A549 (cell line): ENCODE measurements around the gene KRTCAP2. TPM values are rescaled to one million over a fixed set of nuclear protein-coding genes. Genes with fewer than 3 reads are reported as not detected.

Experiments used
- ATAC-seq, 2 experiments: fragments of 200-7000 bp in 1 of 2; fragments of >200 bp in 1 of 2; cut with Nextera tagmentation in 1 of 2; cut with Tn5 transposase in 1 of 2; 3 replicates each; pipeline versions ENCODE4 v1.8.0 to v1.9.1; 2018 to 2020; ENCODE audit warnings: mild to moderate bottlenecking in 1 of 2, moderate library complexity in 1 of 2
- CTCF ChIA-PET: fragments of 300-600 bp; sonication (Branson Sonifier 250); formaldehyde crosslinking; extraction: SDS; loops from one replicate; lab custom pipeline; 2021; ENCODE audit warnings: antibody characterized with exemption, inconsistent platforms; lab: Yijun Ruan, JAX
- POLR2A ChIA-PET: fragments of 350-600 bp; formaldehyde crosslinking; extraction: SDS; loops from one replicate; lab custom pipeline; 2021; ENCODE audit warnings: antibody characterized with exemption, inconsistent platforms; lab: Yijun Ruan, JAX
- DNase-seq, 2 experiments: peaks; one replicate each; pipeline versions ENCODE4 v3.0.0 to v3.0.0-alpha.2; 2011 to 2016; ENCODE audit warnings: low read depth in 1 of 2, low spot score in 1 of 2
- FAIRE-seq: peaks from 2 replicates; lab custom pipeline; 2011; peaks lifted over from hg19 to GRCh38; lab: Jason Lieb, UNC
- H3K27ac ChIP-seq, 2 experiments: fragments of >200 bp; sonication (Bioruptor Twin); formaldehyde crosslinking; 3 replicates each; pipeline ENCODE4 v1.5.1; 2016 to 2017
- H3K4me1 ChIP-seq: fragments of >200 bp; sonication (Bioruptor Twin); formaldehyde crosslinking; 3 replicates; pipeline ENCODE4 v1.6.1; 2016
- H3K4me2 ChIP-seq: fragments of >200 bp; sonication (Bioruptor Twin); formaldehyde crosslinking; 3 replicates; pipeline ENCODE4 v1.6.1; 2016
- H3K4me3 ChIP-seq: fragments of >200 bp; sonication (Bioruptor Twin); formaldehyde crosslinking; 3 replicates; pipeline ENCODE4 v1.5.1; 2016
- H3K9me3 ChIP-seq: fragments of >200 bp; sonication (Bioruptor Twin); formaldehyde crosslinking; 3 replicates; pipeline ENCODE4 v1.6.1; 2016
- BHLHE40 ChIP-seq: IDR thresholded peaks from 2 replicates; pipeline ENCODE4 v1.6.1; 2012; ENCODE audit warnings: low read depth, low read length, inconsistent platforms
- EHF ChIP-seq: fragments of 250-450 bp; sonication (Bioruptor Pico); IDR thresholded peaks from 2 replicates; pipeline ENCODE4 v1.5.0; 2020; ENCODE audit warnings: mild to moderate bottlenecking
- ELK1 ChIP-seq: fragments of 150-350 bp; IDR thresholded peaks from 2 replicates; pipeline ENCODE4 v1.6.1; 2014; ENCODE audit warnings: low read depth, mild to moderate bottlenecking, low read length
- FOSB ChIP-seq: fragments of 250-450 bp; sonication (Bioruptor Pico); IDR thresholded peaks from 2 replicates; pipeline ENCODE4 v1.5.0; 2020; ENCODE audit warnings: mild to moderate bottlenecking, moderate library complexity
- FOSL2 ChIP-seq, 2 experiments: fragments of 450-650 bp in 1 of 2; fragments of >200 bp in 1 of 2; sonication (Bioruptor Twin) in 1 of 2; formaldehyde crosslinking; IDR thresholded peaks; 2 replicates each; pipeline versions ENCODE4 v1.5.0 to v1.6.1; 2016 to 2020; ENCODE audit warnings: mild to moderate bottlenecking in 1 of 2, moderate library complexity in 1 of 2
- FOXS1 ChIP-seq: fragments of 250-450 bp; sonication (Bioruptor Pico); IDR thresholded peaks from 2 replicates; pipeline ENCODE4 v1.5.0; 2020; ENCODE audit warnings: mild to moderate bottlenecking, moderate library complexity
- HES2 ChIP-seq: fragments of >200 bp; sonication (Bioruptor Twin); formaldehyde crosslinking; IDR thresholded peaks from 2 replicates; pipeline ENCODE4 v1.6.1; 2016
- HMGXB4 ChIP-seq: fragments of 250-450 bp; sonication (Bioruptor Pico); IDR thresholded peaks from 2 replicates; pipeline ENCODE4 v1.5.0; 2021; ENCODE audit warnings: mild to moderate bottlenecking, moderate library complexity, borderline replicate concordance
- JUNB ChIP-seq: fragments of >200 bp; sonication (Bioruptor Twin); formaldehyde crosslinking; IDR thresholded peaks from 2 replicates; pipeline ENCODE4 v1.6.1; 2016
- NFE2L2 ChIP-seq: fragments of 150-350 bp; conservative IDR thresholded peaks from 2 replicates; pipeline ENCODE4 v1.6.1; 2014; ENCODE audit warnings: low read length
- PHF8 ChIP-seq: fragments of 200-600 bp; sonication (generic); IDR thresholded peaks from 2 replicates; pipeline ENCODE4 v1.6.1; 2016; ENCODE audit warnings: low read depth, mild to moderate bottlenecking, antibody characterized with exemption, moderate library complexity, borderline replicate concordance
- REST ChIP-seq: fragments of 200-600 bp; sonication (generic); IDR thresholded peaks from 2 replicates; pipeline ENCODE4 v1.6.1; 2016; ENCODE audit warnings: antibody characterized with exemption, mild to moderate bottlenecking, moderate library complexity
- RFX5 ChIP-seq: fragments of 450-650 bp; IDR thresholded peaks from 2 replicates; pipeline ENCODE4 v1.7.1; 2014; ENCODE audit warnings: antibody characterized with exemption, mild to moderate bottlenecking, moderate library complexity
- RNF2 ChIP-seq: fragments of 200-600 bp; sonication (generic); IDR thresholded peaks from 2 replicates; pipeline ENCODE4 v1.6.1; 2016; ENCODE audit warnings: low read depth, mild to moderate bottlenecking, antibody characterized with exemption, moderate library complexity, borderline replicate concordance
- ZC3H11A ChIP-seq: fragments of 450-650 bp; IDR thresholded peaks from 2 replicates; pipeline ENCODE4 v1.6.1; 2014; ENCODE audit warnings: antibody characterized with exemption, mild to moderate bottlenecking
- ZNF302 ChIP-seq: fragments of 250-450 bp; sonication (Bioruptor Pico); IDR thresholded peaks from 2 replicates; pipeline ENCODE4 v1.9.0; 2021; ENCODE audit warnings: inconsistent platforms, mild to moderate bottlenecking, moderate library complexity
- WGBS: methylation state at CpG from one replicate; pipeline ENCODE4 v1.1.6; 2017; ENCODE audit errors: missing lambda C conversion rate; 5-methylcytosine and 5-hydroxymethylcytosine counted together
- polyA plus RNA-seq, 4 experiments: library from polyadenylated mRNA; depleted of rRNA in 3 of 4; stranded (reverse); fragments of >200 nt; fragmentation: RNase III in 1 of 4; extraction: RNeasy Plus Mini Kit Qiagen cat#74134 plus additional on column Dnase treatment in 1 of 4; gene quantifications; 2 replicates in 3 of 4; 3 replicates in 1 of 4; pipeline ENCODE4 v1.2.3, GENCODE V29; 2011 to 2017

Gene KRTCAP2
- polyA plus RNA-seq, 2 of the 4 experiments (the other 2 are of a cell fraction) = 154 to 217 TPM

- no peak for ATAC-seq
- no peak overlapping the region for H3K27ac ChIP-seq
- WGBS = 82% methylated on average over 7 of the region's 7 CpGs
- no peak for TF ChIP-seq JUNB
- no peak for TF ChIP-seq RFX5
- TF ChIP-seq FOXS1 (CRISPR knock-in tag) = no peak
- TF ChIP-seq ZNF302 (CRISPR knock-in tag) = no peak
- no peak for TF ChIP-seq FOSB (CRISPR knock-in tag)
- no peak for TF ChIP-seq PHF8
- no peak for TF ChIP-seq HMGXB4 (CRISPR knock-in tag)
- TF ChIP-seq HES2 = no peak
- TF ChIP-seq ZC3H11A = no peak
- no peak for TF ChIP-seq NFE2L2
- TF ChIP-seq, all 56 proteins: peak for 0
- DNase-seq (no peak), FAIRE-seq (no peak)
- Histone ChIP-seq H3K4me2 (no peak overlapping the region), H3K9me3 (no peaks in the 10 kb centered on the region), H3K4me1 (peaks cover 3% of the 10 kb centered on the region), H3K4me3 (no peak overlapping the region)
- CTCF ChIA-PET = interaction anchor here (1.4 to 11.7 kb wide), 6 partner anchors 8 to 48 kb away, joined by 4 to 102 read pairs (median 8); partner anchors contain the start of gene KRTCAP2
- POLR2A ChIA-PET = no interaction called here
These were observed 29.1 kb upstream of the KRTCAP2 start for GRCh38 chr1:155202198-155202597.

- DNase-seq = no peak
- 87% methylated on average over 5 of the region's 5 CpGs for WGBS
- no peaks in the 10 kb centered on the region for H3K9me3 ChIP-seq
- ATAC-seq = no peak
- H3K4me3 ChIP-seq = no peak overlapping the region
- TF ChIP-seq RNF2 = no peak
- TF ChIP-seq REST = no peak
- TF ChIP-seq ELK1 = no peak
- no peak for TF ChIP-seq EHF (CRISPR knock-in tag)
- no peak for TF ChIP-seq FOSL2 (IDR thresholded peaks at IDR 0.05)
- no peak for TF ChIP-seq FOSL2 (CRISPR knock-in tag; IDR thresholded peaks at IDR 0.05)
- ChIA-PET POLR2A (no interaction called here), CTCF (interaction anchor here (0.7 to 11.7 kb wide), 7 partner anchors 18 to 391 kb away, joined by 3 to 102 read pairs (median 4); no protein-coding TSS in a partner anchor)
- no peak overlapping the region for H3K4me2 ChIP-seq
- H3K27ac ChIP-seq = no peak overlapping the region
- no peak for FAIRE-seq
- H3K4me1 ChIP-seq = peaks cover 4% of the 10 kb centered on the region; the same call in 2 of the 3 replicates
These were observed 27.8 kb upstream of the KRTCAP2 start for GRCh38 chr1:155200920-155201319.

- 83% methylated on average over 4 of the region's 4 CpGs for WGBS
- CTCF ChIA-PET = interaction anchor here (1.7 to 11.7 kb wide), 3 partner anchors 25 to 392 kb away, joined by 4 to 102 read pairs (median 4); no protein-coding TSS in a partner anchor
- ATAC-seq = no peak
- POLR2A ChIA-PET = no interaction called here
- H3K27ac ChIP-seq = no peak overlapping the region
- FAIRE-seq = no peak
- H3K4me2 ChIP-seq = no peak overlapping the region
- no peak for TF ChIP-seq BHLHE40
- H3K4me1 ChIP-seq = peaks cover 11% of the 10 kb centered on the region; the same call in 2 of the 3 replicates
- DNase-seq = no peak
- H3K9me3 ChIP-seq = no peaks in the 10 kb centered on the region
- H3K4me3 ChIP-seq = no peak overlapping the region
These were observed 26.7 kb upstream of the KRTCAP2 start for GRCh38 chr1:155199792-155200191.
